Measurements from ENCODE around the gene STAB2.

- TF ChIP-seq, protein P1, sequence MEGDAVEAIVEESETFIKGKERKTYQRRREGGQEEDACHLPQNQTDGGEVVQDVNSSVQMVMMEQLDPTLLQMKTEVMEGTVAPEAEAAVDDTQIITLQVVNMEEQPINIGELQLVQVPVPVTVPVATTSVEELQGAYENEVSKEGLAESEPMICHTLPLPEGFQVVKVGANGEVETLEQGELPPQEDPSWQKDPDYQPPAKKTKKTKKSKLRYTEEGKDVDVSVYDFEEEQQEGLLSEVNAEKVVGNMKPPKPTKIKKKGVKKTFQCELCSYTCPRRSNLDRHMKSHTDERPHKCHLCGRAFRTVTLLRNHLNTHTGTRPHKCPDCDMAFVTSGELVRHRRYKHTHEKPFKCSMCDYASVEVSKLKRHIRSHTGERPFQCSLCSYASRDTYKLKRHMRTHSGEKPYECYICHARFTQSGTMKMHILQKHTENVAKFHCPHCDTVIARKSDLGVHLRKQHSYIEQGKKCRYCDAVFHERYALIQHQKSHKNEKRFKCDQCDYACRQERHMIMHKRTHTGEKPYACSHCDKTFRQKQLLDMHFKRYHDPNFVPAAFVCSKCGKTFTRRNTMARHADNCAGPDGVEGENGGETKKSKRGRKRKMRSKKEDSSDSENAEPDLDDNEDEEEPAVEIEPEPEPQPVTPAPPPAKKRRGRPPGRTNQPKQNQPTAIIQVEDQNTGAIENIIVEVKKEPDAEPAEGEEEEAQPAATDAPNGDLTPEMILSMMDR (IDR thresholded peaks at IDR 0.05; ENCODE audit: low read length): no peak
- TF ChIP-seq EZH2 (IDR thresholded peaks at IDR 0.05; ENCODE audit: borderline replicate concordance, low read length): no peak
Measured at GRCh38 chr12:103686026-103686425, 99.0 kb downstream of the STAB2 start.
